ENCODE results near the gene SNX33.

SNX33 gene

GRCh38 chr15:75606711-75607699, 40.7 kb upstream of the SNX33 start:
- H3K9me3 ChIP-seq: no peaks in the 10 kb centered on the region
- no peak for DNase-seq
- peaks cover 56 to 97% (median 76%) of the 10 kb centered on the region in 3 donors for H3K36me3 ChIP-seq
- intact Hi-C loops (cut with DNase I; ENCODE audit: low total_unique reads): no loop called here
- H3K27me3 ChIP-seq: no peaks in the 10 kb centered on the region
- no peaks in the 10 kb centered on the region for H3K4me1 ChIP-seq
- no peak for TF ChIP-seq CTCF (IDR thresholded peaks at IDR 0.05)
- H3K27ac ChIP-seq: no peak overlapping the region
- H3K4me3 ChIP-seq: no peak overlapping the region

GRCh38 chr15:75616766-75617165, 30.9 kb upstream of the SNX33 start:
- Histone ChIP-seq H3K36me3 (peaks cover 34 to 76% (median 52%) of the 10 kb centered on the region in 3 donors), H3K27me3 (no peaks in the 10 kb centered on the region), H3K27ac (no peak overlapping the region), H3K4me1 (peaks cover 0 to 23% (median 20%) of the 10 kb centered on the region in 4 donors), H3K9me3 (no peaks in the 10 kb centered on the region), H3K4me3 (no peak overlapping the region)
- DNase-seq: no peak
- intact Hi-C loops (cut with DNase I; ENCODE audit: low total_unique reads): no loop called here
- no peak for TF ChIP-seq CTCF (IDR thresholded peaks at IDR 0.05)

GRCh38 chr15:75620058-75620820, 27.5 kb upstream of the SNX33 start:
- peak overlapping the region; percentile 68 to 69 for H3K27ac ChIP-seq
- H3K36me3 ChIP-seq: peaks cover 21 to 43% (median 23%) of the 10 kb centered on the region in 3 donors
- no peaks in the 10 kb centered on the region for H3K9me3 ChIP-seq
- H3K27me3 ChIP-seq: no peaks in the 10 kb centered on the region
- intact Hi-C loops (cut with DNase I; ENCODE audit: low total_unique reads): loop anchor here (10.0 kb wide), 1 partner anchor 105 kb away; no protein-coding TSS in a partner anchor
- DNase-seq: peak in 1 of 2 donors; percentile 61
- no peak for TF ChIP-seq CTCF (IDR thresholded peaks at IDR 0.05)
- peak overlapping the region; percentile 14 to 40 for H3K4me3 ChIP-seq
- peaks cover 0 to 33% (median 20%) of the 10 kb centered on the region in 4 donors for H3K4me1 ChIP-seq

GRCh38 chr15:75620841-75621391, 26.8 kb upstream of the SNX33 start:
- Histone ChIP-seq H3K27ac (peak overlapping the region; percentile 68 to 69), H3K4me3 (peak overlapping the region; percentile 14 to 40)

More at GRCh38 chr15:75620841-75621391, 26.8 kb upstream of the SNX33 start:
- peaks cover 0 to 35% (median 21%) of the 10 kb centered on the region in 4 donors for H3K4me1 ChIP-seq
- intact Hi-C loops (cut with DNase I; ENCODE audit: low total_unique reads): loop anchor here (10.0 kb wide), 1 partner anchor 106 kb away; no protein-coding TSS in a partner anchor
- TF ChIP-seq CTCF (IDR thresholded peaks at IDR 0.05): peak; percentile 50 to 68
- peak; percentile 92 to 94 for DNase-seq
- H3K27me3 ChIP-seq: no peaks in the 10 kb centered on the region
- no peaks in the 10 kb centered on the region for H3K9me3 ChIP-seq
- H3K36me3 ChIP-seq: peaks cover 18 to 36% (median 21%) of the 10 kb centered on the region in 3 donors

Measured in tibial artery (tissue), 4 donors.